GM19023 (cell line): ENCODE results near the gene FYB1.
"Not testable (repeated sequence)": the region's sequence is repeated elsewhere in the genome, so short reads cannot be mapped to it uniquely, and the experiment has no call there.

ENCODE experiments used
- ATAC-seq: cut with Tn5 transposase; IDR thresholded peaks from one replicate; pipeline ENCODE4 v1.9.1; 2021; ENCODE audit warnings: mild to moderate bottlenecking, moderate library complexity; ENCODE audit not compliant: unreplicated experiment

Gene FYB1

GRCh38 chr5:39219437-39219836 is at the start of gene FYB1:
Gene FYB1 (minus strand): TSS chr5:39219563. CDS start chr5:39202960, 16,603 bp downstream.
- ATAC-seq = no peak

- ATAC-seq = no peak
Observed at GRCh38 chr5:39267186-39267585, 47.8 kb upstream of the FYB1 start.

GRCh38 chr5:39266442-39266841 is 47.1 kb upstream of the FYB1 start:
- ATAC-seq = no peak

- peak; percentile 86 for ATAC-seq
Observed at GRCh38 chr5:39264528-39264927, 45.2 kb upstream of the FYB1 start.

GRCh38 chr5:39262981-39263380 is 43.6 kb upstream of the FYB1 start:
- ATAC-seq = no peak

- no peak for ATAC-seq
Observed at GRCh38 chr5:39260095-39260494, 40.7 kb upstream of the FYB1 start.

- no peak for ATAC-seq
Observed at GRCh38 chr5:39257554-39257953, 38.2 kb upstream of the FYB1 start.

GRCh38 chr5:39256477-39257235 is 37.3 kb upstream of the FYB1 start:
- ATAC-seq = no peak

- no peak for ATAC-seq
Observed at GRCh38 chr5:39255406-39255805, 36.0 kb upstream of the FYB1 start.

- ATAC-seq = no peak
Observed at GRCh38 chr5:39254671-39255070, 35.3 kb upstream of the FYB1 start.

- no peak for ATAC-seq
Observed at GRCh38 chr5:39253196-39253595, 33.8 kb upstream of the FYB1 start.

GRCh38 chr5:39249564-39250274 is 30.4 kb upstream of the FYB1 start:
- no peak for ATAC-seq

- no peak for ATAC-seq
Observed at GRCh38 chr5:39249069-39249468, 29.7 kb upstream of the FYB1 start.

GRCh38 chr5:39240750-39241149 is 21.4 kb upstream of the FYB1 start:
- ATAC-seq = no peak

GRCh38 chr5:39238366-39239105 is 19.2 kb upstream of the FYB1 start:
- ATAC-seq = no peak

GRCh38 chr5:39236718-39237117 is 17.4 kb upstream of the FYB1 start:
- ATAC-seq = no peak

- no peak for ATAC-seq
Observed at GRCh38 chr5:39235648-39236047, 16.3 kb upstream of the FYB1 start.

- ATAC-seq = not testable (repeated sequence)
Observed at GRCh38 chr5:39234494-39234893, 15.1 kb upstream of the FYB1 start.

- no peak for ATAC-seq
Observed at GRCh38 chr5:39233783-39234182, 14.4 kb upstream of the FYB1 start.

GRCh38 chr5:39231705-39232525 is 12.6 kb upstream of the FYB1 start:
- no peak for ATAC-seq

- no peak for ATAC-seq
Observed at GRCh38 chr5:39228596-39228995, 9.2 kb upstream of the FYB1 start.
